ENCODE measurements around the gene NAGS. TPM values are rescaled to one million over a fixed set of nuclear protein-coding genes. Genes with fewer than 3 reads are reported as not detected.
"Not testable (repeated sequence)": the region's sequence is repeated elsewhere in the genome, so short reads cannot be mapped to it uniquely, and the experiment has no call there.

Gene NAGS
- total RNA-seq, 2 donors from 2014 or later, result 1.7 to 4.5 TPM

GRCh38 chr17:43987131-43988021 is 17.0 kb upstream of the NAGS start:
- no peaks in the 10 kb centered on the region for H3K36me3 ChIP-seq
- no peak for DNase-seq (ENCODE audit: low spot score)
- no peak overlapping the region for H3K4me3 ChIP-seq
- H3K27me3 ChIP-seq, result no peaks in the 10 kb centered on the region
- TF ChIP-seq CTCF (IDR thresholded peaks at IDR 0.05), result no peak
- H3K27ac ChIP-seq, result peak overlapping the region in 1 of 2 donors; percentile 4
- peaks cover 0 to 12% of the 10 kb centered on the region in 2 donors for H3K4me1 ChIP-seq
- H3K9me3 ChIP-seq, result no peaks in the 10 kb centered on the region

GRCh38 chr17:43988301-43988700 is 16.1 kb upstream of the NAGS start:
- H3K36me3 ChIP-seq, result no peaks in the 10 kb centered on the region
- no peaks in the 10 kb centered on the region for H3K27me3 ChIP-seq
- no peak overlapping the region for H3K4me3 ChIP-seq
- H3K9me3 ChIP-seq, result no peaks in the 10 kb centered on the region
- peaks cover 0 to 11% of the 10 kb centered on the region in 2 donors for H3K4me1 ChIP-seq
- DNase-seq (ENCODE audit: low spot score), result no peak
- no peak overlapping the region for H3K27ac ChIP-seq
- TF ChIP-seq CTCF (IDR thresholded peaks at IDR 0.05), result no peak

GRCh38 chr17:43992641-43993040 is 11.8 kb upstream of the NAGS start:
- H3K27ac ChIP-seq, result no peak overlapping the region
- no peaks in the 10 kb centered on the region for H3K36me3 ChIP-seq
- no peaks in the 10 kb centered on the region for H3K9me3 ChIP-seq
- no peak for DNase-seq (ENCODE audit: low spot score)
- no peak for TF ChIP-seq CTCF (IDR thresholded peaks at IDR 0.05)
- peaks cover 0 to 8% of the 10 kb centered on the region in 2 donors for H3K4me1 ChIP-seq
- H3K27me3 ChIP-seq, result peaks cover 0 to 3% of the 10 kb centered on the region in 2 donors
- no peak overlapping the region for H3K4me3 ChIP-seq

- Histone ChIP-seq H3K4me1 (peaks cover 0 to 8% of the 10 kb centered on the region in 2 donors), H3K36me3 (no peaks in the 10 kb centered on the region), H3K27ac (no peak overlapping the region), H3K9me3 (no peaks in the 10 kb centered on the region), H3K4me3 (peak overlapping the region; percentile 19 to 40), H3K27me3 (peaks cover 0 to 3% of the 10 kb centered on the region in 2 donors)
- peak; percentile 72 for DNase-seq (ENCODE audit: low spot score)
- peak; percentile 90 to 94 for TF ChIP-seq CTCF (IDR thresholded peaks at IDR 0.05)
These were observed 9.9 kb upstream of the NAGS start for GRCh38 chr17:43994272-43995149.

GRCh38 chr17:43995150-43995471 is 9.3 kb upstream of the NAGS start:
- TF ChIP-seq CTCF (IDR thresholded peaks at IDR 0.05), result no peak
- no peak for DNase-seq (ENCODE audit: low spot score)
- H3K4me1 ChIP-seq, result peaks cover 0 to 8% of the 10 kb centered on the region in 2 donors
- no peaks in the 10 kb centered on the region for H3K36me3 ChIP-seq
- H3K27me3 ChIP-seq, result peaks cover 0 to 3% of the 10 kb centered on the region in 2 donors
- H3K9me3 ChIP-seq, result no peaks in the 10 kb centered on the region
- H3K4me3 ChIP-seq, result peak overlapping the region in 1 of 2 donors; percentile 40
- no peak overlapping the region for H3K27ac ChIP-seq

- H3K4me1 ChIP-seq; H3K9me3 ChIP-seq; H3K4me3 ChIP-seq; DNase-seq (ENCODE audit: low spot score); H3K27me3 ChIP-seq; H3K27ac ChIP-seq; H3K36me3 ChIP-seq: not testable (repeated sequence)
These were observed 7.2 kb upstream of the NAGS start for GRCh38 chr17:43997180-43997579.
